HG02678 (cell line): ENCODE results near the gene TNRC6C.
A peak's percentile ranks its signal among the peaks of the same experiment; 100 is the strongest.

Source experiments
- ATAC-seq: cut with Tn5 transposase; IDR thresholded peaks from one replicate; pipeline ENCODE4 v1.9.1; 2021; ENCODE audit warnings: mild to moderate bottlenecking, moderate library complexity; ENCODE audit not compliant: unreplicated experiment

Gene TNRC6C

DNA sequence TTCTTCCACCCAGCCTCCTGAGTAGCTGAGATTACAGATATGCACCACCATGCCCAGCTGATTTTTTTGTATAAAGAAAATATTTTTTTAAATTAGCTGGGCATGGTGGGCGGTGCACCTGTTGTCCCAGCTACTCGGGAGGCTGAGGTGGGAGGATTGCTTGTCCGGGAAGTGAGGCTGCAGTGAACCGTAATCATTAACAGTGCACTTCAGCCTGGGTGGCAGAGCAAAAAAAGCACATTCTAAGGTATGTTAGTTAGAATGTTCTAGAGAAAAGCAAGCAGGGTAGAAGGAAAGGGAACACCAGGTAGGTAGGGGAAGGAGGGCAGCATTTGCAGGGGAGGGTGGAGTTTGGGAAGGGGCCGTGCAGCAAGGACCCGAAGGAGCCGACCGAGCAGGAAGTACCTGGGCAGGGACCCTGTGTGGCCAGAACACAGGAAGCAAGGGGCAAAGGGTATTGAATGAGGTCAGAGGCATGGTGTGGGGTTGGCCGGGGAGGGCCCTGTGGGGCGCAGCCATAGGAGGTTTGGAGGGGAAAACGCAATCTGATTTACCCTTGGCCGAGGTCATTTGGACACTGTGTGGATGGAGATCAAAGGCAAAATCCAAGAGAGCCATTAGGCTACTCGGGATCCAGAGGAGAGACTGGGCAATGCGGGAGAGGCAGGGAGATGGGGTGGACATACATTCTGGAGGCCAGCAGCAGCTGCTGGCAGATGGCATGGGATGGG is 189.9 kb downstream of the TNRC6C start:
- ATAC-seq = no peak

- ATAC-seq = no peak
Measured at GRCh38 chr17:78151514-78152008, 193.1 kb downstream of the TNRC6C start.

DNA sequence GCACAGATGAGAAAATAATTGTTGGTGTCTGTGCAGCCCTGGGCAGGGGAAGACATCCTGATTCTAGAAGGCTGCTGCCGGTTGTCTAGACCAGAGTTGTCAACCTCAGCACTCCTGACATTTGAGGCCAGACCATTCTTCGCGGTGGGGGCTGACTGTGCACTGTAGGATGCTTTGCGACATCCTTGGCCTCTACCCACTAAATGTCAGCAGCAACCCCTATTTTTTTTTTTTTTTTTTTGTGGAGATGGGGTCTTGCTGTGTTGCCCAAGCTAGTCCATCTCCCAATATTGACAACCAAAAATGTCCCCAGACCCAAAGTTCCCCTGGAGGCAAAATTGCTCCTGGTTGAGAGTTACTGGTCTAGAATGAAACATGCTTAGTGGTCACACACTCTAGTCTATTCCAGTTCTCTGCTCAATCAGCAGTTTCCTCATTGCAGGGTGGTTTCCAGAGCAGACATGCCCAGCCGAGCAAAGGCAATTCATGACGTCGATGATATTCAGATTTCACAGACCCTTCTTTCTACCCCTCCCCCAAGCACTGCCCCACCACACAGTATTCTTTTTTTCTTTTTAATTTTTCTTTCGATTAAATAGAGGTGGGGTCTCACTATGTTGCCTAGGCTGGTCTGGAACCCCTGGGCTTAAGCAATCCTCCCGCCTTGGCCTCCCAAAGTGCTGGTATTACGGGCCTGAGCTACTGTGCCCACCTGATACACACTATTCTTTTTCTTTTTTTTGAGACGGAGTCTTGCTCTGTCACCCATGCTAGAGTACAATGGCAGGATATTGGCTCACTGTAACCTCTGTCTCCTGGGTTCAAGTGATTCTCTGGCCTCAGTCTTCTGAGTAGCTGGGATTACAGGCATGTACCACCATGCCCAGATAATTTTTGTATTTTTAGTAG is 196.7 kb downstream of the TNRC6C start:
- peak; percentile 50 for ATAC-seq
